Prostate gland (tissue), 2 donors: ENCODE results near the gene NMBR. TPM values are rescaled to one million over a fixed set of nuclear protein-coding genes. Genes with fewer than 3 reads are reported as not detected.

Experiments used
- DNase-seq: peaks from one replicate; pipeline ENCODE4 v3.0.0-alpha.2; 2019; ENCODE audit warnings: low spot score
- H3K27ac ChIP-seq, 2 donors: fragments of 200-600 bp; sonication (generic); 2 replicates each; pipeline ENCODE4 v1.5.1; 2017 to 2019
- H3K27me3 ChIP-seq: fragments of 200-600 bp; sonication (generic); replicated peaks from 2 replicates; pipeline ENCODE4 v1.5.1; 2019; ENCODE audit not compliant: insufficient read depth
- H3K36me3 ChIP-seq, 2 donors: fragments of 200-600 bp; sonication (generic); 1 replicate in 1 of 2; 2 replicates in 1 of 2; pipeline versions ENCODE4 v1.5.1 to v1.8.1; 2017 to 2019
- H3K4me1 ChIP-seq: fragments of 200-600 bp; sonication (generic); replicated peaks from 2 replicates; pipeline ENCODE4 v1.5.1; 2019
- H3K4me3 ChIP-seq, 2 donors: fragments of 200-600 bp; sonication (generic); 2 replicates each; pipeline ENCODE4 v1.5.1; 2017 to 2019
- H3K9me3 ChIP-seq: fragments of 200-600 bp; sonication (generic); 2 replicates; pipeline ENCODE4 v1.5.1; 2017
- POLR2A ChIP-seq: fragments of 450-650 bp; IDR thresholded peaks from one replicate; pipeline ENCODE4 v1.6.1; 2016; ENCODE audit warnings: antibody characterized with exemption, mild to moderate bottlenecking
- POLR2AphosphoS5 ChIP-seq: sonication (generic); formaldehyde crosslinking; IDR thresholded peaks from one replicate; pipeline ENCODE4 v1.6.1; 2017; ENCODE audit warnings: antibody characterized with exemption
- WGBS: methylation state at CpG from one replicate; pipeline ENCODE4 v1.1.5; 2018; 5-methylcytosine and 5-hydroxymethylcytosine counted together
- intact Hi-C: fragments of 100-400 bp; cut with DNase I; formaldehyde crosslinking; loops from one replicate; pipeline ENCODE4 v1.14.2; 2022
- total RNA-seq, 2 donors: library from RNA; depleted of rRNA; stranded (reverse); fragments of >200 nt; gene quantifications; one replicate each; pipeline ENCODE4 v1.1.0, GENCODE V29; 2016
- TF ChIP-seq, protein P1 (sequence below), 4 experiments: fragments of 200-600 bp in 2 of 4; fragments of 450-650 bp in 2 of 4; sonication (generic) in 2 of 4; IDR thresholded peaks; 1 replicate in 3 of 4; 2 replicates in 1 of 4; pipeline ENCODE4 v1.5.1; 2016 to 2019; ENCODE audit warnings: antibody characterized with exemption in 4 of 4, mild to moderate bottlenecking in 2 of 4, moderate library complexity in 2 of 4

The NMBR gene
- total RNA-seq, 2 donors from 2014 or later, result not detected

DNA sequence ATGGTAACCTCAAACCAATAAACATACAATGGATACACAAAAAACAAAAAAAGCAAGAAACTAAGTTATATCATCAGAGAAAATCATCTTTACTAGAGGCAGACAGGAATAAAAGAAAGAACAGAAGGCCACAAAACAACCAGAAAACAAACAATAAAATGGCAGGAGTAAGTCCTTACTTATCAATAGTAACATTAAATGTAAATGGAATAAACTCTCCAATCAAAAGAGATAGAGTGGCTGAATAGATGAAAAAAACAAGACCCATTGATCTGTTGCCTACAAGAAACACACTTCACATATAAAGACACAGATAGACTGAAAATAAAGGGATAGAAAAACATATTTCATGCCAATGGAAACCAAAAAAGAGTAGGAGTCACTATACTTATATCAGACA lies 95.5 kb downstream of the NMBR start:
- Histone ChIP-seq H3K4me3 (no peak overlapping the region), H3K27ac (no peak overlapping the region), H3K9me3 (no peaks in the 10 kb centered on the region), H3K27me3 (no peaks in the 10 kb centered on the region), H3K4me1 (no peaks in the 10 kb centered on the region), H3K36me3 (no peaks in the 10 kb centered on the region)
- TF ChIP-seq, protein P1, sequence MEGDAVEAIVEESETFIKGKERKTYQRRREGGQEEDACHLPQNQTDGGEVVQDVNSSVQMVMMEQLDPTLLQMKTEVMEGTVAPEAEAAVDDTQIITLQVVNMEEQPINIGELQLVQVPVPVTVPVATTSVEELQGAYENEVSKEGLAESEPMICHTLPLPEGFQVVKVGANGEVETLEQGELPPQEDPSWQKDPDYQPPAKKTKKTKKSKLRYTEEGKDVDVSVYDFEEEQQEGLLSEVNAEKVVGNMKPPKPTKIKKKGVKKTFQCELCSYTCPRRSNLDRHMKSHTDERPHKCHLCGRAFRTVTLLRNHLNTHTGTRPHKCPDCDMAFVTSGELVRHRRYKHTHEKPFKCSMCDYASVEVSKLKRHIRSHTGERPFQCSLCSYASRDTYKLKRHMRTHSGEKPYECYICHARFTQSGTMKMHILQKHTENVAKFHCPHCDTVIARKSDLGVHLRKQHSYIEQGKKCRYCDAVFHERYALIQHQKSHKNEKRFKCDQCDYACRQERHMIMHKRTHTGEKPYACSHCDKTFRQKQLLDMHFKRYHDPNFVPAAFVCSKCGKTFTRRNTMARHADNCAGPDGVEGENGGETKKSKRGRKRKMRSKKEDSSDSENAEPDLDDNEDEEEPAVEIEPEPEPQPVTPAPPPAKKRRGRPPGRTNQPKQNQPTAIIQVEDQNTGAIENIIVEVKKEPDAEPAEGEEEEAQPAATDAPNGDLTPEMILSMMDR (IDR thresholded peaks at IDR 0.05), result no peak
- TF ChIP-seq POLR2AphosphoS5, result no peak
- no peak for TF ChIP-seq POLR2A
- DNase-seq, result no peak
- intact Hi-C loops, result no loop called here

DNA sequence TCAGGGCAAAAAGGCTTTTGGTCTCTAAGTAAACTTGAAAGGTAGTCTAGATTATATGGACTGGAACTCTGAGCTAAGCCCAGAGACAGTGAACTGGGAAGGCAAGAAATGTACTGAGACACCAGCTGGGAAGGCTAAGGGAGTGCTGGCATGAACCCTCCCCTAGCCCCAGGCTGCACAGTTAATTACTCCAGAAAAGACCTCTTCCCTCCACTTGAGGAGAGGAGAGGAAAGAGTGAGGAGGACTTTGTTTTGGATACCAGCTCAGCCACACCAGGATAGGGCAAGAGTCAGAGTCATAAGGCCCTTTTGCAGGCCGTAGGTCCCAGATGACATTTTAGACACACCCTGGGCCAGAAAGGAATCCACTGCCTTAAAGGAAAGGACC lies 98.3 kb downstream of the NMBR start:
- Histone ChIP-seq H3K36me3 (no peaks in the 10 kb centered on the region), H3K27me3 (no peaks in the 10 kb centered on the region), H3K4me3 (no peak overlapping the region), H3K9me3 (no peaks in the 10 kb centered on the region), H3K27ac (no peak overlapping the region), H3K4me1 (no peaks in the 10 kb centered on the region)
- TF ChIP-seq POLR2AphosphoS5 (no peak), POLR2A (no peak)
- TF ChIP-seq, protein P1 (IDR thresholded peaks at IDR 0.05), result no peak
- 90% methylated on average over 1 of the region's 1 CpG for WGBS
- DNase-seq, result no peak
- intact Hi-C loops, result no loop called here

DNA sequence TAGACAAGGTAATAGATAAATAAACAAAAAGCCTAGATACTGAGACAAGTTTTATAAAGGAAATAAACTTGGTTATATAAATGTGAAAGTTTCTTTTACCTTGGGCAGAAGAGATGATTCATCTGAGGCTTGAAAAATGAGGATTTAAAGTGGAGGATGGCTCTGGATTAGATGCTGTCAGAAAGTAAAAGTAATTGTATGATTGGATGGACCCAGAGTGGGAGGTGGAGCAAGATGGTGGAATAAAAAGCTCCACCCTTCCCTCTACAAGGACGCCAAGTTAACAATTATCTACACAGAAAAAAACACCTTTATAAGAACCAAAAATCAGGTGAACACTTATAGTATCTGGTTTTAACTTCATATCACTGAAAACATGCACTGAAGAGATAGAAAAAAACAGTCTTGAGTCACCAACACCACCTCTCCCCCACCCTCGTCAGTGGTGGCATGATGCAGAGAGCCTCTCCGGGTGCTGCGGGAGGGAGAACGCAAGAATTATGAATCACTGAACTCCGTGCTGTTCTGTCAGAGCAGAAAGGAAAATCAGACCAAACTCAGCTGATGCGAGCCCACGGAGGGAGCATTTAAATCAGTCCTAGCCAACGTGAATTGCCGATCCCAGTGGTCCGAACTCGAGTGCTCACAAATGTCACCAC lies 98.9 kb downstream of the NMBR start:
- TF ChIP-seq POLR2A (no peak), POLR2AphosphoS5 (no peak)
- TF ChIP-seq, protein P1 (IDR thresholded peaks at IDR 0.05), result no peak
- H3K4me3 ChIP-seq, result no peak overlapping the region
- no peak for DNase-seq
- intact Hi-C loops, result no loop called here
- no peaks in the 10 kb centered on the region for H3K9me3 ChIP-seq
- H3K27me3 ChIP-seq, result no peaks in the 10 kb centered on the region
- no peak overlapping the region for H3K27ac ChIP-seq
- no peaks in the 10 kb centered on the region for H3K36me3 ChIP-seq
- no peaks in the 10 kb centered on the region for H3K4me1 ChIP-seq
- WGBS, result 88% methylated on average over 12 of the region's 12 CpGs

DNA sequence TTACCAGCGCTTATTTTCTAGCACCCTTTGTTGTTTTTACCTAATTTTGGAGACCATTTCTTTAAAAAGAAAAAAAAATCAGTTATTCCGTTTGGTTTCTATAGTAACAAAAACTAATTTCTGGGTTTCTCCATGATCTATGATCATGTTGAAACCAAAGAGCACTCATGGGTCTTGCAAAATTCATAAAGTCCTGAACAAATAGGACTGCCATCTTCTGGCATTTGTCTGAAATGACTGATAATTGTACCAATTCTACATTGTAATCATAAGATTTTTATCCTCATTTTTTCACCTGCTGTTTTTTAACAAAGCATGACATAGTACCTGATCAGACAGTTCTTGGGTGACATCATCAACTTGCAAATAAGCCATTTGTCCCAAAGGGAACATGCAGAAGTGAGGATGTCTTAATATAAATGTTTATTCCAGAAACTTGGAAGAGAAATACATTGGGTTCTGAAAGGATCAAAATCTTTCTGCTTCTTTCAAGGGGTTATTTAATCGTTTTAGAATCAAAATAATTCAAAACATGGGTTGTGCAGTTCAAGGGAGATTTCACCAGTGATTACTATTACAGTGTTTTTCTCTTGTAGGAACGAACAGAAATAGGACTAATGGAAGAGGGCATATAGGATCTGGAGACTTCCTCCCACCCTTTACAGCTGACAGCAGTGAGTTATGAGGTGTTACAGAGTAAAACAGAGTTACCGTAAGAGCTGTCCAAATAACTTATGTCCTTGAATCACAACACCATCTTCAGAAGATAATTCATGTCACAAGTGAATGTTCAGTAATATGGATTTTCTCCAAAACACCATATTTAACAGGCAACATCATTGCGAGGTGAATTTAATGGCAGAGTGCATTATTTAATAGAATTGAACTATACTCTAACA lies 101.3 kb downstream of the NMBR start:
- DNase-seq, result no peak
- Histone ChIP-seq H3K36me3 (no peaks in the 10 kb centered on the region), H3K4me3 (no peak overlapping the region), H3K27me3 (no peaks in the 10 kb centered on the region), H3K27ac (no peak overlapping the region), H3K9me3 (no peaks in the 10 kb centered on the region), H3K4me1 (no peaks in the 10 kb centered on the region)
- no peak for TF ChIP-seq POLR2A
- TF ChIP-seq, protein P1 (IDR thresholded peaks at IDR 0.05), result no peak
- TF ChIP-seq POLR2AphosphoS5, result no peak
- 38% methylated on average over 6 of the region's 6 CpGs for WGBS
- intact Hi-C loops, result no loop called here

DNA sequence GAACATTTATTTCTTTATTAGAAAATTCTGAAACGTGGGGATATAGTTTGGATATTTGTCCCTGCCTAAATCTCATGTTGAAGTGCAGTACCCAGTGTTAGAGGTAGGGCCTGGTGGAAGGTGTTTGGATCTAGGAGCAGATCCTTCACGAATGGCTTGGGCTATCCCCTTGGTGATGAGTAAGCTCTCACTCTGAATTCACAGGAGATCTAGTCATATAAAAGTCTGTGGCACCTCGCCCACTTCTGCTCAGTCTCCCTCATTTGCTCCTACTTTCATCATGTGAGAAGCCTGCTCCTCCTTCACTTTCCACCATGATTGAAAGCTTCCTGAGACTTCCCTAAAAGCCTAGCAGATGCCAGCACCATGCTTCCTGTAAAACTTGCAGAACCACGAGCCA lies 111.0 kb downstream of the NMBR start:
- intact Hi-C loops, result no loop called here
- TF ChIP-seq, protein P1 (IDR thresholded peaks at IDR 0.05), result no peak
- TF ChIP-seq POLR2AphosphoS5 (no peak), POLR2A (no peak)
- Histone ChIP-seq H3K27ac (no peak overlapping the region), H3K4me3 (no peak overlapping the region), H3K36me3 (no peaks in the 10 kb centered on the region), H3K4me1 (no peaks in the 10 kb centered on the region), H3K27me3 (no peaks in the 10 kb centered on the region), H3K9me3 (no peaks in the 10 kb centered on the region)
- 85% methylated on average over 4 of the region's 4 CpGs for WGBS
- no peak for DNase-seq
